Stimulated activated CD8-positive, alpha-beta memory T cell treated with anti-CD3 and anti-CD28 coated beads, Interleukin-4, amount 100 ng/mL, for 4 hours (primary cell): Measurements from ENCODE around the gene PBRM1.

ENCODE experiments used
- DNase-seq, 2 donors: peaks; one replicate each; pipeline ENCODE4 v3.0.0-alpha.2; 2020; ENCODE audit warnings: low read depth in 2 of 2, low spot score in 1 of 2

The PBRM1 gene

GRCh38 chr3:52574056-52574965 is 111.4 kb downstream of the PBRM1 start:
- DNase-seq = no peak

DNA sequence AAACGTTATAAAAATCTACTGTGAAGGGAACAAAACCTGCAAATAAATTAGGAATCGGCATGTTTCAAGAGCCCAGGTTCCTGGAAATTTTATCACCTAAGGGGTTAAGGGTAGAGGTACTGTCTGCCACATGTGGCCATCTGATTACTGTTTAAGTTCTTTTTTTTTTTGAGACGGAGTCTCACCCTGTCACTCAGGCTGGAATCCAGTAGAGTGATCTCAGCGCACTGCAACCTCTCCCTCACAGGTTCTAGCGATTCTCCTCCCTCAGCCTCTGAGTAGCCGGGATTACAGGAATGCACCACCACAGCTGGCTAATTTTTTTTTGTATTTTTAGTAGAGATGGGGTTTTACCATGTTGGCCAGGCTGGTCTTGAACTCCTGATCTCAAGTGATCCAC is 113.5 kb downstream of the PBRM1 start:
- DNase-seq = no peak

DNA sequence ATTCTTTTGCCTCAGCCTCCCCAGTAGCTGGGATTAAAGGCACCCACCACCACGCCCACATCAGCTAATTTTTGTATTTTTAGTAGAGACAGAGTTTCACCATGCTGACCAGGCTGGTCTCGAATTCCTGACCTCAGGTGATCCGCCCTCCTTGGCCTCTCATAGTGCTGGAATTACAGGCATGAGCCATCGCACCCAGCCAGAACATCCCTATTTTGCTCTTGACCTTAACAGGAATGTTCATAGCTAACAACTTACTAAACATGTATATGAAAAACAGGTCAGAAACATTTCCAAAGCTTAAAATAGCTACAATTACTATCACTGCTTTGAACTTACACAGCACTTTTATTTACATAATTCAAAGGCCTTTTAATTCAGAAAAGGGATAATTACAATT is 115.6 kb downstream of the PBRM1 start:
- DNase-seq = no peak

GRCh38 chr3:52568069-52568468 is 117.6 kb downstream of the PBRM1 start:
- no peak for DNase-seq

DNA sequence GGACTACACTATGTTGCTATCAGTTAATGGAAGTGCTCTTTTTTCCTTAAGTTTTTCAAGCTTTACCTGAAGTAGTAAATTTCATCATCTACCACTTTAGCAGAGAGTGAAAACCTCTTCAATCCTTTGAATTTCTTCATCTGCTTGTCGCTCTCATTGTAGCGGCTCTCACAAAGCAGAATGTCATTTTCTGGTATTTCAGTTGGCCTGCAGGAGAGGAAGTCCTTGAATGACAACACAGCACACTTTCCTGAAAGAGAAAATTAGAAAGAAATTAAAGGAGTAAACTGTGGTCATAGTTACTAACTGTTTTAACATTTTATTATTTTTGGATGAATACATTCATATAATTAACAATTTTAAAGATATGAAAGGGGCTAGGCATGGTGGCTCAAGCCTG is 121.7 kb downstream of the PBRM1 start:
- no peak for DNase-seq

DNA sequence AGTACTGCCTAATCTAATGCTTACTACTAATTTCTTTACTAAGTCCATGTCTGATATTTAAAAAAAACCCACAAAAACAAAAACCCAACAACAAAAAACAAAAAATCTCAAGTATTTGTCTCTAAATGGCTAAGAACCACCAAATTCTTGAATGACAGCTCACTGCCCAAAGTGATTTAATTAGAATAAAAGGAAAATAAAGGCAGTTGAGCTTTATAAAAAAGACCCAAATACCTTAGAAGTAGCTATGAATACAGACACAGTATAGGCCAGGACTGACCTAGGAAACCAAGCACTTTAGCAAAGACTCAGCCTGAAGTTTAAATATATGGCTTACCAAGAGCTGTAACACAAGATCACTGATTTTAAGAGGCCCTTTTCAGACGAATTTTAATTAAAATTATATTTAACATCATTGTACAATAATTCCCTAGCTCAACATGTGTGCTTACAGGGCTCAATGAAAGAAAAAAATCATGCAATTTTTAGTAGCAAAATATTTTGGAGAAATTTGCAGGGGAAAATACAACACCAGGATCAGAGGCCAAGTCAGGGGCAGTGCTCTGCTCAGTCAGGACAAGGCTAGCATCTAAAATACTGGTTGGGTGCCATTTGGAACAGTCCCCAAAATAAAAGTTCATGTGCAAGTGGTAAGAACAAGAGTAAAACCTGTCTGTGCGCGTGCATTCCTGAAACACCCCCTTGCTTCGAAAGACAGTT is 124.5 kb downstream of the PBRM1 start:
- no peak for DNase-seq

DNA sequence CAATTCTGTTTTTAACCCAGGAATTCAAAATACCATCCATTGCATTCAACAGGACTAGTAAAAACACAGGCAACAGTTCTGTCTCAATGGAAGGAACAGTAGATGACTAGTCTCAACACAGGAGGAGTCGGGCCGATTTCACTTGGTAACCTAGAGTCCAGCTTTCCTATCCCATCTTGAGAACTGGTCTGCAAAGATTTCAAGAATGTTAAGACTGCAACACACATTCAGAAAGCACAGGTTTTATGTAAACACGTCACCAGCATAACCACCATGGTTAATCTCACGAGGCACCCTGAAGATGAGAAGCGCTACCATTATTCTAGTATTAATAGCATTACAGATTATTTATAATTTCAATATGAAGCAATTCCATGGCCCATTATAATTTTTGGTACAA is 127.3 kb downstream of the PBRM1 start:
- no peak for DNase-seq

GRCh38 chr3:52557011-52557960 is 128.4 kb downstream of the PBRM1 start:
- DNase-seq = no peak

DNA sequence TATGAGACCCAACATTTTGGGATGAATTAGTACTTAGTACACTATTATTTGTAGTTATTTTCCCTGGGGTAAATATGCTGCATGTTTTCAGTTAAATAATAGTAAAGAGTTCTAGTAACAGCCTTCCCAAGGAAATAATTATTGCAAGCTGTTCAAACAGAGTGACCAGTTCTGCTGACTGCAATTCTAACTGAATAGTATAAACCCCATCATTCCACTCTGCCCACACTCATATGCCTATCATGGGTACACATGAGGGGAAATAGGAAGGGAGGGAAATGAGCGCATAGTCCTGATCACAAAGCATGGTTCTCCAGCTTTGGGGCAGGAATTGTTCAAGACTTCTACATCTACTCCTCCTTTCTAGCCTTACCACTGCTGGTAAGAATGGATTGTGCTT is 130.7 kb downstream of the PBRM1 start:
- no peak for DNase-seq

DNA sequence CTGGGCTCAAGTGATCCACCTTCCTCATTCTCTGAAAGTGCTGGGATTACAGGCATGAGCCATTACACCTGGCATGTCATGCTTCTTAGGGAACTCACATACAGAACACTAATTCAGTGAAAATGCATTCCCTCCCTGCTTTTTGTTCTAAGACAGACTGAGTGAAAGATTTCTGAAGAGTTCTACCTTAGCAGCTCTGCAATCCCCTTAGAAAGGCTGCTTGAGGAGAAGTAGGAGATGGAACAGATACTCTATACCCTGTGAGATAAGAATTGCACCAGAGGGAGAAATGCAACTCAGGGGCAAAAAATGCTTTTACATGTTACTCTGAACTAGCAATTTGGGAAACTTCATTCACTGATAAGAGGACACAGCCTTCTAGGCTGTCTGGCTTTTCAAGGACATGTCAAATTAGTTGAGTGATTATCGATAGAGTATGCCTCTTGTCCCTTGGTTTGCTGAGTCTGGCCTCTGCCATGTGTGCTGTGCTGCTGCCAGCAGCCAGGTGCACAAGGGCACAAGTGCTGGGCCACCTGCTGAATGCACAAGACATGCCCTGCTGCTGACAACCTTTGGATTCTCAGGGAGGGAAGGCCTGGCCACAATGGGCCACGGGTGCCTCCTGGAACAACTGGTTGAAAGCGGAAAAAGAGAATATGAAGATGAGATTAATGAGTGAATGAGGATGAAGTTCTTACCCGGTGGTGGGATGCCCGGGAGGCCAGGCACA is 131.5 kb downstream of the PBRM1 start:
- no peak for DNase-seq

GRCh38 chr3:52552089-52552488 is 133.6 kb downstream of the PBRM1 start:
- DNase-seq = no peak

GRCh38 chr3:52551118-52551517 is 134.6 kb downstream of the PBRM1 start:
- no peak for DNase-seq

- DNase-seq = no peak
Measured at GRCh38 chr3:52547143-52547542, 138.6 kb downstream of the PBRM1 start.

- DNase-seq = no peak
Measured at GRCh38 chr3:52546111-52546901, 139.4 kb downstream of the PBRM1 start.

GRCh38 chr3:52544937-52545336 is 140.8 kb downstream of the PBRM1 start:
- no peak for DNase-seq

DNA sequence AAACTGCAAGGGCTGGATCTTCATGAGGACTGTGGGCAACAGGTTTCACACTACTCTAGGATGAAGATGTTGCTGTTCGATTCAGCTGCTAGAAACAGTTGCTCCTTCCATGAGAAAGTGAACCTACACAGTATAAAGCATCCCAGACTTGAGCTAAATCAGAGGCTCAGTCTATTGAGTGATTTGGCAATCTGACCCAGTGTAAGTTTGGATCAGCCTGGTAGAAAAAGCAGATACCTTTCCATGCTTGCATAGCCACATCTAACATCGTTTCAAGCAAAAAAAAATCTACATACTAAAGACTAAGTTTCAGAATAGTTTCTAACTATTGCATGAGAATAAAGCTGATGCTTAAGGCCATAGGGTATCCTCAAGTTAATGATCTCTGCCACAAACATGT is 144.7 kb downstream of the PBRM1 start:
- DNase-seq = no peak

DNA sequence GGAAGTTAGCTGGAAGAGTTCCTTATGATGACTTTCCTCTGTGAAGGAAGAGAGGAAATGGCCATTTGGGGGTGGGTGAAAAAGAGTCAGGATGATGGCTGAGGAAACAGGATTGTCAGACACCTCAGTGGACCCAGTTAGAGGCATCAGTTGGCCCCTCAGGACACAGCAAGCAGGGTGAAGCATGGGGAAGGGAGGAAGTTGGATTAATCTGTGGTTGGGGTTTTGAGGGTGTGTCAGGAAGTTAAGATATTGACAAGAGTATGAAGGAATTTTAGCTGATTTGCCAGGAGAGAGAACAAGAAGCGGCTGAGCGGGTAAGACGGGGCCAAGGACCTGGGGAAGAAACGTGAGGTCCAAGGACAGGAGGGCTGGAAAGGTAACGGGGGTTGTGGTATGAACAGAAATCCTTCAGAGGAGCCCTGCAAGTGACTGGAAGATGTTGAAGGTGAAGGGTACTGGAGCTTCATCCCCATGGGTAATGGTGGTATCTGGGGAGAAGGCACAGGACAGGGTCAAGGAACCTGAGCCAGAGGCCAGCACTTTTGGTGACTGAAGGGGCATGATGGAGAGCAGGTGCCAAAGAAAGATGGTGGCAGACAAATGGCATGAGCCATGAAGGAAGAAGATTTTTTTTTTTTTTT is 146.6 kb downstream of the PBRM1 start:
- no peak for DNase-seq

GRCh38 chr3:52537726-52538421 is 147.8 kb downstream of the PBRM1 start:
- DNase-seq = no peak

DNA sequence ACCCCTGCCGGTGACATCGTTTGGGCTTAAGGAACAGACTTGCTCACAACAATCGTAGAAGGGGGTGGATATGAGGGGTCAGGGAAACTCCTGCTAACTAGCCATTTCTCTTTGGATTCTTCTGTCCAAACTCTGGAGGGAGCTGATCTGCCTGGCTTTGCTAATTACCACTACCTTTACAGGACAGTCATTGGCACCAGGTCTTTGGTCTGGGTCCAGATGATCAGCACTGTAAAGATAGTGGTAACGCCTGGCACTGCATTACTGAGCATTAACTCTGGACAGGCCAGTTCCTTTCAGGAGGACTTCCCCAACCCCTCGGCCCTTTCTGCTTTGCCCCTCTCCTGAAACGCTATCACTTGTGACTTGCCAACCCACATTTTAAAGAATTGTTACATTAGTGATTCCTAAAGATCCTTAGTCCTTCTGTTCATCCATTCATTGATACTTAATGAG is 148.5 kb downstream of the PBRM1 start:
- DNase-seq = no peak
